Duodenal mucosa (tissue), 2 donors: ENCODE data around the gene MARCHF10.
"Not testable (repeated sequence)": the region's sequence is repeated elsewhere in the genome, so short reads cannot be mapped to it uniquely, and the experiment has no call there.

Experiments used
- H3K27ac ChIP-seq: one replicate; pipeline ENCODE4 v1.7.0; 2013; ENCODE audit warnings: low read depth, low read length
- H3K27me3 ChIP-seq, 2 donors: one replicate each; pipeline ENCODE4 v1.7.0; 2013; ENCODE audit warnings: low read length in 2 of 2, control low read depth in 1 of 2; ENCODE audit not compliant: insufficient read depth in 2 of 2, control insufficient read depth in 1 of 2
- H3K36me3 ChIP-seq, 2 donors: one replicate each; pipeline ENCODE4 v1.7.0; 2013; ENCODE audit warnings: low read length in 2 of 2, control low read depth in 1 of 2; ENCODE audit not compliant: insufficient read depth in 2 of 2, control insufficient read depth in 1 of 2
- H3K4me1 ChIP-seq, 2 donors: one replicate each; pipeline ENCODE4 v1.7.0; 2013; ENCODE audit warnings: low read length in 2 of 2, control low read depth in 1 of 2; ENCODE audit not compliant: insufficient read depth in 2 of 2, control insufficient read depth in 1 of 2
- H3K4me3 ChIP-seq, 2 donors: one replicate each; pipeline ENCODE4 v1.7.0; 2013; ENCODE audit warnings: low read length in 2 of 2, low read depth in 1 of 2
- H3K9ac ChIP-seq, 2 donors: one replicate each; pipeline ENCODE4 v1.7.0; 2013; ENCODE audit warnings: low read length in 2 of 2, low read depth in 1 of 2
- H3K9me3 ChIP-seq, 2 donors: one replicate each; pipeline ENCODE4 v1.7.0; 2013; ENCODE audit warnings: low read length in 2 of 2, control low read depth in 1 of 2; ENCODE audit not compliant: control insufficient read depth in 1 of 2

MARCHF10 gene

GRCh38 chr17:62703261-62703775 lies 104.8 kb downstream of the MARCHF10 start:
- H3K4me3 ChIP-seq = peak overlapping the region in 1 of 2 donors; percentile 54
- H3K4me1 ChIP-seq = peaks cover 10% of the 10 kb centered on the region in 2 donors
- no peaks in the 10 kb centered on the region for H3K9me3 ChIP-seq
- peaks cover 19 to 31% of the 10 kb centered on the region in 2 donors for H3K27me3 ChIP-seq
- H3K36me3 ChIP-seq = no peaks in the 10 kb centered on the region
- H3K9ac ChIP-seq = no peak overlapping the region
- H3K27ac ChIP-seq = no peak overlapping the region

GRCh38 chr17:62702746-62703260 lies 105.3 kb downstream of the MARCHF10 start:
- no peak overlapping the region for H3K27ac ChIP-seq
- no peaks in the 10 kb centered on the region for H3K36me3 ChIP-seq
- H3K4me1 ChIP-seq = peaks cover 10% of the 10 kb centered on the region in 2 donors
- no peak overlapping the region for H3K9ac ChIP-seq
- H3K27me3 ChIP-seq = peaks cover 19 to 31% of the 10 kb centered on the region in 2 donors
- no peak overlapping the region for H3K4me3 ChIP-seq
- H3K9me3 ChIP-seq = no peaks in the 10 kb centered on the region

GRCh38 chr17:62701706-62702085 lies 106.4 kb downstream of the MARCHF10 start:
- no peak overlapping the region for H3K4me3 ChIP-seq
- no peak overlapping the region for H3K27ac ChIP-seq
- no peak overlapping the region for H3K9ac ChIP-seq
- peaks cover 17 to 31% of the 10 kb centered on the region in 2 donors for H3K27me3 ChIP-seq
- H3K36me3 ChIP-seq = no peaks in the 10 kb centered on the region
- peaks cover 10% of the 10 kb centered on the region in 2 donors for H3K4me1 ChIP-seq
- H3K9me3 ChIP-seq = no peaks in the 10 kb centered on the region

GRCh38 chr17:62700964-62701705 lies 107.0 kb downstream of the MARCHF10 start:
- Histone ChIP-seq H3K27me3 (peaks cover 14 to 31% of the 10 kb centered on the region in 2 donors), H3K4me3 (no peak overlapping the region), H3K4me1 (peaks cover 10% of the 10 kb centered on the region in 2 donors), H3K9me3 (no peaks in the 10 kb centered on the region), H3K27ac (no peak overlapping the region), H3K9ac (no peak overlapping the region), H3K36me3 (no peaks in the 10 kb centered on the region)

GRCh38 chr17:62698459-62698858 lies 109.7 kb downstream of the MARCHF10 start:
- not testable (repeated sequence) for H3K4me3 ChIP-seq, H3K4me1 ChIP-seq, H3K27ac ChIP-seq, H3K9me3 ChIP-seq, H3K9ac ChIP-seq, H3K36me3 ChIP-seq
- peaks cover 4 to 15% of the 10 kb centered on the region in 2 donors for H3K27me3 ChIP-seq

GRCh38 chr17:62696726-62697490 lies 111.2 kb downstream of the MARCHF10 start:
- no peaks in the 10 kb centered on the region for H3K4me1 ChIP-seq
- no peak overlapping the region for H3K27ac ChIP-seq
- no peaks in the 10 kb centered on the region for H3K36me3 ChIP-seq
- H3K9ac ChIP-seq = no peak overlapping the region
- no peak overlapping the region for H3K4me3 ChIP-seq
- H3K27me3 ChIP-seq = peaks cover 0 to 9% of the 10 kb centered on the region in 2 donors
- no peaks in the 10 kb centered on the region for H3K9me3 ChIP-seq

GRCh38 chr17:62696256-62696655 lies 111.9 kb downstream of the MARCHF10 start:
- Histone ChIP-seq H3K27me3 (peaks cover 0 to 3% of the 10 kb centered on the region in 2 donors), H3K9me3 (no peaks in the 10 kb centered on the region), H3K36me3 (no peaks in the 10 kb centered on the region), H3K27ac (no peak overlapping the region), H3K4me3 (no peak overlapping the region), H3K9ac (no peak overlapping the region), H3K4me1 (no peaks in the 10 kb centered on the region)

- not testable (repeated sequence) for H3K27ac ChIP-seq, H3K9me3 ChIP-seq, H3K4me3 ChIP-seq, H3K36me3 ChIP-seq, H3K27me3 ChIP-seq, H3K9ac ChIP-seq, H3K4me1 ChIP-seq
Observed at GRCh38 chr17:62695093-62695738, 112.9 kb downstream of the MARCHF10 start.

- Histone ChIP-seq H3K9ac (no peak overlapping the region), H3K4me1 (no peaks in the 10 kb centered on the region), H3K27me3 (no peaks in the 10 kb centered on the region), H3K4me3 (no peak overlapping the region), H3K27ac (no peak overlapping the region), H3K36me3 (no peaks in the 10 kb centered on the region), H3K9me3 (no peaks in the 10 kb centered on the region)
Observed at GRCh38 chr17:62693616-62694409, 114.3 kb downstream of the MARCHF10 start.
